Endothelial cell of umbilical vein (primary cell): ENCODE data around the gene PRCD. TPM values are rescaled to one million over a fixed set of nuclear protein-coding genes. Genes with fewer than 3 reads are reported as not detected.

Experiments used
- polyA plus RNA-seq, 4 experiments: library from polyadenylated mRNA; depleted of rRNA in 3 of 4; stranded (reverse) in 3 of 4; unstranded in 1 of 4; fragments of >200 nt; gene quantifications; 2 replicates each; pipeline versions ENCODE4 v1.2.1 to v1.2.3, GENCODE V29; 2011 to 2012; ENCODE audit warnings: missing spikeins in 1 of 4
- small RNA-seq: library from RNA; depleted of rRNA; stranded (forward); fragments of <200 nt; gene quantifications from one replicate; pipeline ENCODE3, GENCODE V24; 2012; ENCODE audit warnings: low replicate concordance, low read depth; ENCODE audit not compliant: insufficient read depth, insufficient read length
- total RNA-seq: library from RNA; stranded (reverse); gene quantifications from 2 replicates; pipeline ENCODE4 v1.2.3, GENCODE V29; 2021

The PRCD gene
- total and polyA plus RNA-seq, 2 donors (not counting 3 experiments of a cell fraction or from before 2014, with no cell fraction given): not detected

Small RNAs within 50 kb of the gene (small RNA-seq; reads per million reads assigned to genes)
- gene SNORD1A: not detected
- 1,919 reads per million, percentile 100 among the genes with 10 or more reads in this experiment for gene SNORD1B

Other genes starting within 250 kb of the PRCD start
- 7.2 and 9.6 TPM in 2 replicates for gene QRICH2, start 231.8 kb upstream of the PRCD start, total RNA-seq
- 6.7 and 9.8 TPM in 2 replicates for gene QRICH2, start 231.8 kb upstream of the PRCD start, polyA plus RNA-seq
- gene PRPSAP1, start 186.1 kb upstream of the PRCD start, total RNA-seq: 79.1 and 90.2 TPM in 2 replicates
- 106 and 123 TPM in 2 replicates for gene PRPSAP1, start 186.1 kb upstream of the PRCD start, polyA plus RNA-seq
- 70.7 and 85.6 TPM in 2 replicates for gene SPHK1, start 155.4 kb upstream of the PRCD start, total RNA-seq
- 97.4 and 97.8 TPM in 2 replicates for gene SPHK1, start 155.4 kb upstream of the PRCD start, polyA plus RNA-seq
- gene UBE2O, start 86.9 kb upstream of the PRCD start, total RNA-seq: 32.8 and 34.1 TPM in 2 replicates
- gene UBE2O, start 86.9 kb upstream of the PRCD start, polyA plus RNA-seq: 12.1 and 13.9 TPM in 2 replicates
- not detected in 2 replicates for gene AANAT, start 72.4 kb upstream of the PRCD start, total RNA-seq
- gene AANAT, start 72.4 kb upstream of the PRCD start, polyA plus RNA-seq: not detected in 2 replicates
- gene RHBDF2, start 38.6 kb upstream of the PRCD start, total RNA-seq: 38.5 and 42.6 TPM in 2 replicates
- gene RHBDF2, start 38.6 kb upstream of the PRCD start, polyA plus RNA-seq: 25.5 and 35.0 TPM in 2 replicates
- gene CYGB, start 2.3 kb upstream of the PRCD start, total RNA-seq: 0.42 and 0.91 TPM in 2 replicates
- gene CYGB, start 2.3 kb upstream of the PRCD start, polyA plus RNA-seq: 0.22 and 0.51 TPM in 2 replicates
- gene ST6GALNAC2, start 45.8 kb downstream of the PRCD start, total RNA-seq: 0.69 and 1.7 TPM in 2 replicates
- 0.59 and 0.76 TPM in 2 replicates for gene ST6GALNAC2, start 45.8 kb downstream of the PRCD start, polyA plus RNA-seq
- 0.55 TPM in 1 of 2 replicates, not detected in the other for gene ST6GALNAC1, start 103.7 kb downstream of the PRCD start, total RNA-seq
- 0.19 and 0.25 TPM in 2 replicates for gene ST6GALNAC1, start 103.7 kb downstream of the PRCD start, polyA plus RNA-seq
- gene MXRA7, start 170.9 kb downstream of the PRCD start, total RNA-seq: 85.5 and 95.8 TPM in 2 replicates
- 42.0 and 49.5 TPM in 2 replicates for gene MXRA7, start 170.9 kb downstream of the PRCD start, polyA plus RNA-seq
- 36.6 and 41.6 TPM in 2 replicates for gene JMJD6, start 186.6 kb downstream of the PRCD start, total RNA-seq
- gene JMJD6, start 186.6 kb downstream of the PRCD start, polyA plus RNA-seq: 18.4 and 19.8 TPM in 2 replicates
- 19.5 and 20.0 TPM in 2 replicates for gene METTL23, start 186.8 kb downstream of the PRCD start, total RNA-seq
- gene METTL23, start 186.8 kb downstream of the PRCD start, polyA plus RNA-seq: 28.9 and 33.4 TPM in 2 replicates
- gene SRSF2, start 197.3 kb downstream of the PRCD start, total RNA-seq: 303 and 307 TPM in 2 replicates
- 283 and 380 TPM in 2 replicates for gene SRSF2, start 197.3 kb downstream of the PRCD start, polyA plus RNA-seq
- 27.1 and 35.2 TPM in 2 replicates for gene MFSD11, start 198.1 kb downstream of the PRCD start, total RNA-seq
- gene MFSD11, start 198.1 kb downstream of the PRCD start, polyA plus RNA-seq: 23.5 and 24.7 TPM in 2 replicates